Right forelimb (tissue), 1 donor: ENCODE results near the gene RTEL1.
"Not testable (repeated sequence)": the region's sequence is repeated elsewhere in the genome, so short reads cannot be mapped to it uniquely, and the experiment has no call there.

Experiments used
- DNase-seq: peaks from one replicate; pipeline ENCODE4 v3.0.0-alpha.2; 2018

RTEL1 gene

DNA sequence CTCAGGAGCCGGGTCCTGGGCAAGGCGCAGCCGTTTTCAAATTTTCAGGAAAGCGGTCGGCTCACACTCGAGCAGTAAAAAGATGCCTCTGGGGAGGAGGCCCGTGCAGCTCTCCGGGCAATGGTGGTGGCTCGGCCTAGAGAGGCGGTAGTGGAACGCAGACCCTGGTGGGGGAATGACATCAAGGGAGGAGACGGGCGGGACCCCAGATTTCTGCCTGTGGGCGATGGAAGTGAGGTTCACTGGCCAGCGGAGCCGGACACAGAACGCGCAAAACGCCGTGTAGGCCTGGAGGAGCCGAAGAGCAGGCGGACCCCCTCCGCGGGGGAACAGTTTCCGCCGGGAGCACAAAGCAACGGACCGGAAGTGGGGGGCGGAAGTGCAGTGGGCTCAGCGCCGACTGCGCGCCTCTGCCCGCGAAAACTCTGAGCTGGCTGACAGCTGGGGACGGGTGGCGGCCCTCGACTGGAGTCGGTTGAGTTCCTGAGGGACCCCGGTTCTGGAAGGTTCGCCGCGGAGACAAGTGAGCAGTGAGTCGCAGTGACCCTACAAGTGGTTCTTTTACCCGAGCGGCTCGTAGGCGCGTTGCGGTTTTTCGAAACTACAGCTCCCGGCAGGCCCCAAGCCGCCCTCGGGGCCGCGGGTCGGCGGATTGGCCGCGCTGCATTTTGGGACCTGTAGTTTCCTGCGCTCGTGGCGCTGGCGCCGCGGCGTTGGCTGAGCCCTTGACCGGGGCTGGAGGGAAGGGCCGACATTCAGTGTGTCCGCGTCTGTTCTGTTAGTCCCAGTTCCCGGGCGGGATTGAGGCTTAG is at the start of gene RTEL1:
RTEL1 (plus strand) TSS at position 376 of the 812 bp plus-strand sequence. CDS start 1,091 bp downstream, outside the sequence.
- peak; percentile 97 for DNase-seq

DNA sequence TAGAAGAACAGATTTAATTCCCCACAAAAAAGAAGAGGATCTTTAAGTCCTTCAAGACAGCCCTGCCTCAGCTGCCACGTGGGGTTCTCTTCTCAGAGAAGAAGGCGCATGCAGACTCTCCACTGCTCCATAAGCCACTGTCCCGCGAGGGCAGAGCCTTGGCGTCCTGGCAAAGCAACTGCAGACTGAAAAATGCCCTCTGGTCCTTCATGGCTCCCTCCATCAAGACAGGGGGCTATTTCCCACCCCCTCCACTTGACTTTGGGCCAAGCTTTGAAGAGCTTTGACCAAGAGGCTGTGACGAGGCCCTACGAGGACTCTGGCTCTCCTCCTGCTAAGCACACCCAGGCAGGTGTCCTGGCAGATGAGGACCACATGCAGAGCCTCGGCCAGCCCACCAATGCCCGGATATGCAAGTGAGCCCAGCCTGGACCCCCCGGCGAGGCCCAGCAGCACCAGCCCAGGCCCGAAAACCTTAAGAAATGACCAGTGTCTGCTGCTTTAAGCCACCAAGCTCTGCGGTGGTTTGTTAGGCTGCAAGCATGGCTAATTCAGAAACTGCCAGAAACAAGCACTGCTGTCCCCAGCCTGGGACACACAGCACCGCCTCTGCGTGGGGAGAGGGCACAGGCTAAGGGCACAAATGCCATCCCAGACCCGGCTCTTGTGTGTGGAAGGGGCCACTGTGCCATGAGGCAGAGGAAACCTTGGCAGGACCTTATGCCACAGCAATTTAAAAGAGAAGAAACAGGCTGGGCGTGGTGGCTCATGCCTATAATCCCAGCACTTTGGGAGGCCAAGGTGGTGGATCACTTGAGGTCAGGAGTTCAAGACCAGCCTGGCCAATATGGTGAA is 47.3 kb upstream of the RTEL1 start:
- DNase-seq, result no peak

DNA sequence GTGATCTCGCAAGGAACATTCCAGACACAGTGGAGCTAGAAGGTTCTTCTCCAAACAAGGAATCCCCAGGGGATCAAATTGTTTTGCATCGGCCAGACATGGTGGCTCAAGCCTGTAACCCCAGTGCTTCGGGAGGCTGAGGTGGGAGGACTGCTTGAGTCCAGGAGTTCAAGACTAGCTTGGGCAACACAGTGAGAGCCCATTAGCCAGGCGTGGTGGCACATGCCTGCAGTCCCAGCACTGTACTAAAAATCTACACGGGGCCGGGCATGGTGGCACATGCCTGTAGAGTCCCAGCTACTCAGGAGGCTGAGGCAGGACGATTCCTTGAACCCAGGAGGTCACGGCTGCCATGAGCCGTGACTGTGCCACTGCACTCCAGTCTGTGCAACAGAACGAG is 46.5 kb upstream of the RTEL1 start:
- DNase-seq, result no peak

- no peak for DNase-seq
These were observed 45.7 kb upstream of the RTEL1 start for GRCh38 chr20:63612276-63612931.

- DNase-seq, result not testable (repeated sequence)
These were observed 44.1 kb upstream of the RTEL1 start for GRCh38 chr20:63613863-63614594.

DNA sequence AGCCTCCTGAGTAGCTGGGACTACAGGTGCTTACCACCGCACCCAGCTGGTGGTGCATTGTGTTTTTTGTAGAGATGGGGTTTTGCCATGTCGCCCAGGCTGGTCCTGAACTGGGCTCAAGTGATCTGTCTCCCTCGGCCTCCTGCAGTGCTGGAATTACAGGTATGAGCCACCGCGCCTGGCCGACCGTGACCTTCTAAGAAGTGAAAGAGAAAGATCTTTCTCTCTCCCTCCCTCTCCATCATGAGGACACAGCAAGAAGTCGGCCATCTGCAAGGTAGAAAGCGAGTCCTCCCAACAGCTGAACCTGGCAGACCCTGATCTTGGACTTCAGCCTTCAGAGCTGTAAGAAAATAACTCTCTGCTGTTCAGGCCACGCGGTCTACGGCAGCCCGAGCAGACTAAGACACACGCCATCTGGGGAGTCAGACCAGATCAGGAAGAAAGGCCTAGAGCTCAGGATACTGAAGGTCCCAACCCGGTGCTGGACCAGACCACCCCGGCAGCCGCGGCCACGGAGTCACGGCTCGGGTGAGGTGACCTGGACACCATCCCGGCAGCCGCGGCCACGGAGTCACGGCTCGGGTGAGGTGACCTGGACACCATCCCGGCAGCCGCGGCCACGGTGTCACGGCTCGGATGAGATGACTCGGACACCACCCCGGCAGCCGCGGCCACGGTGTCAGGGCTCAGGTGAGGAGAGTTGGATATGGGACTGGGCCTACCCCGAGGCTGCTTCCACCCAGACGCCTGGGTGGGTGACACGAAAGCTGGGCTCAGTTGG is 40.8 kb upstream of the RTEL1 start:
- DNase-seq, result no peak

GRCh38 chr20:63617876-63618265 is 40.2 kb upstream of the RTEL1 start:
- no peak for DNase-seq

- no peak for DNase-seq
These were observed 39.7 kb upstream of the RTEL1 start for GRCh38 chr20:63618291-63618980.

DNA sequence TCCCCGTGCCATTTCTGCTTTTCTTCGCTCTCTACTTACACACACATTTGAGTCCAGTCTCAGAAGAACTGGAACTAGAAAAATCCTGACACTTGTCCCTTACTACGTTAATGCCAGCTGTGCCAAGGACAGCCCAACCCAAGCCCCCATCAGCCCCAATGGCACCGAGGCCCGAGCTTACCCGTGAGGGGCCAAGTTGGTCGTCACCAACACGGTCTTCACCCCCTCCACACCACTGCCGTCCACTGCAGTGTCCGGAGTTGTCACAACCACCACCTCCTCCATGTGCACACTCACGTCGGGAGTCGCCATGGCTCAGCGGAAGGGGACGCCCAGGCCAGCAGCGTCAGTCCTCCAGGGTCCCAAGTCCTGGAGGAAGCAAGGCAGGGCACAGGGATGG is 39.0 kb upstream of the RTEL1 start:
- DNase-seq, result no peak

- no peak for DNase-seq
These were observed 38.6 kb upstream of the RTEL1 start for GRCh38 chr20:63619505-63619904.

GRCh38 chr20:63620991-63621390 is 37.1 kb upstream of the RTEL1 start:
- no peak for DNase-seq

DNA sequence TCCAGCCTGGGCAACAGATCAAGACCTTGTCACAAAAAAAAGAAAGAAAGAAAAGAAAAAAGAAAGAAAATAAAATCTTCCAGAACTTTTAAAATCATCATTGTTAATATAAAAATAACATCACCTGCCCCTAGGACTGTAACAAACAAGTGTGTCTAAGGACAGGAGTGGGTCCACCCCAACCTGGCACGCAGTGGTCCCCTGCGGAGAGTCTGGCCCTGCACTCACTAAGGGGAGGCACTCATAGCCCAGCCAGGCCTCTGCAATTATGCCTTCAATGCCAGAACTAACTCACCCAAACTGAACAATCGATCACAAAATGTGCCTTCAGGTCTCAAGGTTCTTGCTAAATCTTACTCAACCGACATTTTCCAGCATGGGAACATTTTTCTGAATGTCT is 36.0 kb upstream of the RTEL1 start:
- no peak for DNase-seq

DNA sequence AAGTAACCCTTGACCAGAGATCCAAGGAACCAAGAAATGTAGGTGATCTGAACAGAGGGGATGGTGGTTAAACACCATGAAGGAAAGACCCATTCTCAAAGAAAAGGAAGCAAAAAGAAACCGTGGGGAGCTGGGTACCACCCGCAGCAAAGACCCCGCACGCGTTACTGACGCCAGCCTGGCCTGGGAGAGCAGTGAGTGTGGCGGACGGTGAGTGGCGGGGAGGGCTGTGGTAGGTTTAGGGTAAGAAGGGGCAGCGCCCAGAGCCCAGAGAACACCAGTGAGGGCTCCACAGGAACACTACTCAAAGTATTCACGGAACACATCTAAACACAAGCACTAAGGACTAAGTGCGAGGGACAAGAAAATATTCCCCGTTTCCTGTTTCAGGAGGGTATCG is 35.4 kb upstream of the RTEL1 start:
- no peak for DNase-seq

DNA sequence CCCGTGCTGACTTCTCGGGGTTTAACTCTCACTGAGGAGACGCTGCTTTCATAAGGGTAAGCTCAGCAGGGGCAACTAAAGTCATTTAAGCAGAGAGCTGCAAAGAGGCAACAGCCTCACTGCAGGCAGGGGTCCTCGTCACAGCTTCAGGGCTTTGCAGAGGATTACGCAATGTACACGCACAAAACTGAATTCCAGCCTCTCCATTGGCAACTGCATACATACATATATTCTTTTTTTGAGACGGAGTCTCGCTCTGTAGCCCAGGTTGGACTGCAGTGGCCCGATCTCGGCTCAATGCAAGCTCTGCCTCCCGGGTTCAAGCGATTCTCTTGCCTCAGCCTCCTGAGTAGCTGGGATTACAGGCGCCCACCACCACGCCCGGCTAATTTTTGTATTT is 33.6 kb upstream of the RTEL1 start:
- no peak for DNase-seq

DNA sequence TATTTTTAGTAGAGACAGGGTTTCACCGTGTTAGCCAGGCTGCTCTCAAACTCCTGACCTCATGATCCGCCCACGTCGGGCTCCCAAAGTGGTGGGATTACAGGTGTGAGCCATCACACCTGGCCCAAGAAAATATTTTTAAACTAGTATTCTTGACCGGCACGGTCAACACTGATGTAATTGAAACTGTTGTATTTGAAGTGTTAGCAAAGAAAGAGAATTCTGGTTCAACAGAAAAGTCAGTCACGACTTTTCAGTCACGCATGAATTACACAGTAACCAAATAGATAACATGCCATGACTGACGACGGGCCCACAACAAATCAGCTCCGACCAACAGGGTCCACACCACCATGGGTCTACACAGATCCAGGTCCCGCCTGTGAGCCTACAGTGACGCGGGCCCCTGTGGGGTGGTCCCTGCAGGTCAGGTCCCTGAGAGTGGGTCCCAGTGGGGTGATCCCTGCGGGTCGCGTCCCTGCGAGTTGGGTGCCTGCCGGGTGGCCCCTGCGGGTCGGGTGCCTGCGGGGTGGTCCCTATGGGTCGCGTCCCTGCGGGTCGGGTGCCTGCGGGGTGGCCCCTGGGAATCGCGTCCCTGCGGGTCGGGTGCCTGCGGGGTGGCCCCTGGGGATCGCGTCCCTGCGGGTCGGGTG is 32.2 kb upstream of the RTEL1 start:
- peak; percentile 67 for DNase-seq

GRCh38 chr20:63626424-63627128 is 31.5 kb upstream of the RTEL1 start, which contains the start of gene GMEB2:
Gene GMEB2 (minus strand): TSS chr20:63627101. CDS start chr20:63619397, 7,704 bp downstream.
- peak; percentile 92 for DNase-seq

- peak; percentile 96 for DNase-seq
These were observed 30.9 kb upstream of the RTEL1 start for GRCh38 chr20:63627129-63627750.

DNA sequence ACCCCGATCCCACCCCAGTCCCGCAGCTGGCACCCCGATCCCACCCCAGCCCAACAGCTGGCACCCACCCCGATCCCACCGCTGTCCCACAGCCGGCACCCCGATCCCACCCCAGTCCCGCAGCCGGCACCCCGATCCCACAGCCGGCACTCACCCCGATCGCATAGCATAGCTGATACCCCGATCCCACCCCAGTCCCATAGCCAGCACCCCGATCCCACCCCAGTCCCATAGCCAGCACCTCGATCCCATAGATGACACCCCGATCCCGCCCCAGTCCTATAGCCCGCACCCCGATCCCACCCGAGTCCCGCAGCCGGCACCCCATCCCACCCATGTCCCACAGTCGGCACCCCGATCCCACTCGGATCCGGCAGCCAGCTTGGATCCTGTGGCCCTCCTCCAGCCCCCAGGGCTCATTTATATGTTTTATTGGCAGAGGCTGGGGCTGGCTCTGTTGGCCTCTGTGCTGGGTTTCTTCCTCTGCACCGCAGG is 30.3 kb upstream of the RTEL1 start:
- DNase-seq, result no peak
